H1 (cell line): ENCODE measurements around the gene SLC22A9. TPM values are rescaled to one million over a fixed set of nuclear protein-coding genes. Genes with fewer than 3 reads are reported as not detected.

ENCODE experiments used
- CTCF ChIA-PET: fragments of 300-600 bp; sonication (Branson Sonifier 250); formaldehyde crosslinking; loops from one replicate; lab custom pipeline; 2021; ENCODE audit not compliant: partially characterized antibody; lab: Charles Lee
- POLR2A ChIA-PET: fragments of 300-600 bp; sonication (Branson Sonifier 250); formaldehyde crosslinking; loops from one replicate; lab custom pipeline; 2021; ENCODE audit warnings: inconsistent platforms; ENCODE audit not compliant: partially characterized antibody; lab: Charles Lee
- DNase-seq, 2 experiments: peaks; one replicate each; pipeline versions ENCODE4 v3.0.0 to v3.0.0-alpha.2; 2010 to 2022; ENCODE audit warnings: low spot score in 2 of 2, low read depth in 1 of 2, mixed read lengths in 1 of 2
- FAIRE-seq: peaks from 2 replicates; lab custom pipeline; 2011; peaks lifted over from hg19 to GRCh38; lab: Jason Lieb, UNC
- H2AFZ ChIP-seq: 2 replicates; pipeline ENCODE4 v1.8.1; 2012; ENCODE audit warnings: low read length, inconsistent platforms
- H2AK5ac ChIP-seq: 2 replicates; pipeline ENCODE4 v1.6.1; 2013; ENCODE audit warnings: low read depth, low read length
- H2BK120ac ChIP-seq: replicated peaks from 2 replicates; pipeline ENCODE3; 2013; ENCODE audit warnings: low read depth, low read length, inconsistent platforms
- H2BK12ac ChIP-seq: 2 replicates; pipeline ENCODE4 v1.6.1; 2013; ENCODE audit warnings: low read depth, low read length
- H2BK15ac ChIP-seq: 2 replicates; pipeline ENCODE4 v1.6.1; 2013; ENCODE audit warnings: low read length
- H2BK20ac ChIP-seq: 2 replicates; pipeline ENCODE4 v1.6.1; 2013; ENCODE audit warnings: low read length
- H2BK5ac ChIP-seq: 2 replicates; pipeline ENCODE4 v1.6.1; 2013; ENCODE audit warnings: low read depth, low read length
- H3K14ac ChIP-seq: 2 replicates; pipeline ENCODE4 v1.6.1; 2013; ENCODE audit warnings: inconsistent platforms; ENCODE audit not compliant: insufficient read length
- H3K18ac ChIP-seq: 2 replicates; pipeline ENCODE4 v1.6.1; 2013; ENCODE audit warnings: low read length; ENCODE audit errors: extremely low read depth
- H3K23ac ChIP-seq: 2 replicates; pipeline ENCODE4 v1.6.1; 2013; ENCODE audit warnings: inconsistent platforms; ENCODE audit not compliant: insufficient read length
- H3K23me2 ChIP-seq: 2 replicates; pipeline ENCODE4 v1.6.1; 2013; ENCODE audit warnings: low read depth, low read length
- H3K27ac ChIP-seq: 2 replicates; pipeline ENCODE4 v1.6.1; 2011; ENCODE audit warnings: low read depth, low read length, inconsistent platforms
- H3K27me3 ChIP-seq, 4 experiments: replicated peaks in 1 of 4; 1 replicate in 1 of 4; 2 replicates in 3 of 4; pipeline versions ENCODE4 v1.6.1 to v1.8.1; 2011 to 2013; ENCODE audit warnings: low read length in 3 of 4, mild to moderate bottlenecking in 3 of 4, inconsistent platforms in 2 of 4, mixed read lengths in 2 of 4, moderate library complexity in 1 of 4; ENCODE audit not compliant: control insufficient read depth in 3 of 4, insufficient read depth in 3 of 4; ENCODE audit errors: extremely low read depth in 1 of 4
- H3K36me3 ChIP-seq, 4 experiments: 2 replicates each; pipeline versions ENCODE4 v1.6.1 to v1.8.1; 2011 to 2013; ENCODE audit warnings: mild to moderate bottlenecking in 4 of 4, low read length in 3 of 4, moderate library complexity in 2 of 4, control low read depth in 1 of 4, inconsistent platforms in 1 of 4; ENCODE audit not compliant: insufficient read depth in 4 of 4, control insufficient read depth in 2 of 4
- H3K4ac ChIP-seq: replicated peaks from 2 replicates; pipeline ENCODE3; 2013; ENCODE audit warnings: low read length, low read depth, mixed read lengths, inconsistent platforms; ENCODE audit not compliant: insufficient read length
- H3K4me1 ChIP-seq, 4 experiments: replicated peaks in 1 of 4; 1 replicate in 1 of 4; 2 replicates in 3 of 4; pipeline versions ENCODE4 v1.6.1 to v1.8.1; 2011 to 2013; ENCODE audit warnings: low read length in 3 of 4, inconsistent platforms in 2 of 4, mixed read lengths in 1 of 4; ENCODE audit not compliant: insufficient read depth in 4 of 4, control insufficient read depth in 3 of 4
- H3K4me2 ChIP-seq, 2 experiments: 2 replicates each; pipeline versions ENCODE4 v1.6.1 to v1.8.1; 2011 to 2013; ENCODE audit warnings: low read depth in 2 of 2, low read length in 2 of 2, control low read depth in 1 of 2, inconsistent platforms in 1 of 2, mild to moderate bottlenecking in 1 of 2; ENCODE audit not compliant: insufficient read depth in 1 of 2
- H3K4me3 ChIP-seq, 4 experiments: fragments of 200-600, 300-600 bp in 1 of 4; sonication (generic), shearing (Covaris generic), sonication (Bioruptor Twin) in 1 of 4; 2 replicates each; pipeline versions ENCODE4 v1.5.1 to v1.8.1; 2011 to 2016; ENCODE audit warnings: low read length in 4 of 4, low read depth in 3 of 4, control low read depth in 2 of 4, inconsistent platforms in 2 of 4, mild to moderate bottlenecking in 2 of 4, mixed read lengths in 1 of 4, moderate library complexity in 1 of 4; ENCODE audit not compliant: insufficient read depth in 2 of 4; ENCODE audit errors: extremely low read depth in 1 of 4
- H3K56ac ChIP-seq: replicated peaks from 2 replicates; pipeline ENCODE3; 2013; ENCODE audit warnings: low read depth, mild to moderate bottlenecking, mixed read lengths, low read length, inconsistent platforms; ENCODE audit not compliant: insufficient read length
- H3K79me1 ChIP-seq: 2 replicates; pipeline ENCODE4 v1.6.1; 2013; ENCODE audit warnings: low read depth, low read length, control low read depth
- H3K79me2 ChIP-seq, 2 experiments: 2 replicates each; pipeline versions ENCODE4 v1.6.1 to v1.8.1; 2012 to 2013; ENCODE audit warnings: low read length in 2 of 2, mild to moderate bottlenecking in 2 of 2, inconsistent platforms in 1 of 2; ENCODE audit not compliant: insufficient read depth in 2 of 2, control insufficient read depth in 1 of 2
- H3K9ac ChIP-seq, 4 experiments: replicated peaks in 1 of 4; 1 replicate in 1 of 4; 2 replicates in 3 of 4; pipeline versions ENCODE4 v1.6.1 to v1.8.1; 2011 to 2013; ENCODE audit warnings: low read depth in 3 of 4, low read length in 3 of 4, control low read depth in 2 of 4, mild to moderate bottlenecking in 2 of 4, moderate library complexity in 2 of 4, inconsistent platforms in 1 of 4; ENCODE audit errors: extremely low read depth in 1 of 4
- H3K9me3 ChIP-seq, 2 experiments: 2 replicates each; pipeline versions ENCODE4 v1.6.1 to v1.8.1; 2012 to 2013; ENCODE audit warnings: mild to moderate bottlenecking in 2 of 2, moderate library complexity in 2 of 2, control low read depth in 1 of 2, inconsistent platforms in 1 of 2, low read depth in 1 of 2, low read length in 1 of 2, mixed read lengths in 1 of 2; ENCODE audit not compliant: insufficient read depth in 2 of 2
- H4K20me1 ChIP-seq, 2 experiments: replicated peaks in 1 of 2; 2 replicates each; pipeline versions ENCODE3 to v1.8.1; 2011 to 2013; ENCODE audit warnings: inconsistent platforms in 2 of 2, low read length in 2 of 2, mild to moderate bottlenecking in 1 of 2; ENCODE audit not compliant: insufficient read depth in 2 of 2, control insufficient read depth in 1 of 2
- H4K5ac ChIP-seq: 2 replicates; pipeline ENCODE4 v1.6.1; 2013; ENCODE audit warnings: low read length, low read depth, mixed read lengths, inconsistent platforms; ENCODE audit not compliant: insufficient read length
- H4K8ac ChIP-seq: 2 replicates; pipeline ENCODE4 v1.8.0; 2013; ENCODE audit warnings: mild to moderate bottlenecking, moderate library complexity, low read length, inconsistent platforms; ENCODE audit not compliant: insufficient read depth; ENCODE audit errors: extremely low read depth
- H4K91ac ChIP-seq: replicated peaks from 2 replicates; pipeline ENCODE3; 2013; ENCODE audit warnings: low read length, mixed read lengths, inconsistent platforms; ENCODE audit not compliant: insufficient read length
- ATF2 ChIP-seq: IDR thresholded peaks from 2 replicates; pipeline ENCODE4 v1.6.1; 2012; ENCODE audit warnings: low read length, inconsistent platforms
- CHD2 ChIP-seq: IDR thresholded peaks from 2 replicates; pipeline ENCODE4 v1.6.1; 2012; ENCODE audit warnings: low read length, improper control_type of control experiment
- JUN ChIP-seq: IDR thresholded peaks from 2 replicates; pipeline ENCODE4 v1.6.1; 2011; ENCODE audit warnings: low read depth, mild to moderate bottlenecking, improper control_type of control experiment, low read length
- JUND ChIP-seq: IDR thresholded peaks from 2 replicates; pipeline ENCODE4 v1.6.1; 2011; ENCODE audit warnings: mild to moderate bottlenecking, improper control_type of control experiment, low read length
- MAFK ChIP-seq: IDR thresholded peaks from 2 replicates; pipeline ENCODE4 v1.6.1; 2012; ENCODE audit warnings: low read depth, mild to moderate bottlenecking, improper control_type of control experiment, low read length
- POLR2AphosphoS5 ChIP-seq: IDR thresholded peaks from 2 replicates; pipeline ENCODE4 v1.6.1; 2011; ENCODE audit warnings: low read depth, low read length
- RAD21 ChIP-seq, 2 experiments: IDR thresholded peaks in 1 of 2; conservative IDR thresholded peaks in 1 of 2; 2 replicates each; pipeline ENCODE4 v1.6.1; 2011; ENCODE audit warnings: low read depth in 2 of 2, low read length in 2 of 2, improper control_type of control experiment in 1 of 2, inconsistent platforms in 1 of 2, mild to moderate bottlenecking in 1 of 2, moderate library complexity in 1 of 2
- SUZ12 ChIP-seq: fragments of 200-600 bp; sonication (generic); IDR thresholded peaks from 2 replicates; pipeline ENCODE4 v1.6.1; 2012; ENCODE audit warnings: mild to moderate bottlenecking, inconsistent platforms, low read length, moderate library complexity, mixed read lengths
- TAF1 ChIP-seq: IDR thresholded peaks from 2 replicates; pipeline ENCODE4 v1.6.1; 2011; ENCODE audit warnings: mild to moderate bottlenecking, low read depth, low read length
- TBP ChIP-seq: IDR thresholded peaks from 2 replicates; pipeline ENCODE4 v1.6.1; 2011; ENCODE audit warnings: low read depth, low read length, improper control_type of control experiment
- USF2 ChIP-seq: IDR thresholded peaks from 2 replicates; pipeline ENCODE4 v1.6.1; 2011; ENCODE audit warnings: low read length, improper control_type of control experiment
- YY1 ChIP-seq: IDR thresholded peaks from 2 replicates; pipeline ENCODE4 v1.6.1; 2011; ENCODE audit warnings: low read depth, mild to moderate bottlenecking, low read length
- polyA plus RNA-seq, 7 experiments: library from polyadenylated mRNA; depleted of rRNA in 3 of 7; stranded (reverse) in 5 of 7; unstranded in 2 of 7; fragments of >200 nt in 5 of 7; fragments of 200-250 nt in 2 of 7; gene quantifications; 1 replicate in 5 of 7; 2 replicates in 1 of 7; 4 replicates in 1 of 7; pipeline versions ENCODE4 v1.2.1 to v1.2.3, GENCODE V29; 2011 to 2013; ENCODE audit warnings: missing spikeins in 2 of 7, mixed read lengths in 2 of 7
- total RNA-seq: library from RNA; stranded (reverse); fragmentation: NEBNext Ultra II Directional; extraction: Animal tissue kit (Norgen Biotek cat#: 25700); gene quantifications from 2 replicates; pipeline ENCODE4 v1.2.1, GENCODE V29; 2021

The SLC22A9 gene
- total and polyA plus RNA-seq, 2 of the 8 experiments (the other 6 are each of a cell fraction or from before 2014, with no cell fraction given), result not detected

- Histone ChIP-seq H4K8ac (no peak overlapping the region), H3K4me2 (no peak overlapping the region), H3K14ac (no peak overlapping the region), H3K79me2 (no peaks in the 10 kb centered on the region), H2AFZ (no peak overlapping the region), H2BK15ac (no peak overlapping the region), H3K4me3 (no peak overlapping the region), H2BK12ac (no peak overlapping the region), H3K18ac (no peak overlapping the region), H3K36me3 (no peaks in the 10 kb centered on the region), H3K79me1 (no peaks in the 10 kb centered on the region), H3K9me3 (no peaks in the 10 kb centered on the region; a peak in 1 of 4 replicates), H4K20me1 (no peaks in the 10 kb centered on the region), H4K91ac (peak overlapping the region; percentile 50), H3K4me1 (peaks cover 2 to 13% (median 2%) of the 10 kb centered on the region in 4 experiments; a peak in 5 of 7 replicates), H2BK5ac (no peak overlapping the region), H2BK120ac (no peak overlapping the region), H3K27ac (no peak overlapping the region), H3K27me3 (no peaks in the 10 kb centered on the region), H3K23me2 (no peaks in the 10 kb centered on the region), H2BK20ac (peak overlapping the region; percentile 28; the same call in 1 of the 2 replicates), H2AK5ac (no peak overlapping the region), H3K56ac (no peak overlapping the region), H3K23ac (no peak overlapping the region), H3K4ac (no peak overlapping the region), H4K5ac (no peak overlapping the region), H3K9ac (no peak overlapping the region)
- no peak for DNase-seq
- no peak for TF ChIP-seq YY1
- no peak for TF ChIP-seq TBP
- TF ChIP-seq CHD2, result no peak
- no peak for TF ChIP-seq POLR2AphosphoS5
- TF ChIP-seq ATF2, result no peak
- TF ChIP-seq USF2, result no peak
- TF ChIP-seq TAF1, result no peak
- TF ChIP-seq JUN, result no peak
- no peak for TF ChIP-seq JUND
- TF ChIP-seq SUZ12, result no peak
- no peak for TF ChIP-seq RAD21 (IDR thresholded peaks at IDR 0.05 in 1 of 2, conservative IDR thresholded peaks at IDR 0.05 in 1 of 2; ENCODE audit: low read depth in 2 of 2, low read length in 2 of 2)
- no peak for TF ChIP-seq MAFK
- ChIA-PET CTCF (no interaction called here), POLR2A (no interaction called here)
- FAIRE-seq, result no peak
Measured at GRCh38 chr11:63445720-63446119, 76.1 kb downstream of the SLC22A9 start.
